NCI-H510A treated with DMSO at 0.1 percent for 48 hours (cell line): ENCODE results near the gene SLC6A18.

Source experiments
- DNase-seq: peaks from one replicate; lab custom pipeline; 2025; lab: John Stamatoyannopoulos, UW

Gene SLC6A18

DNA sequence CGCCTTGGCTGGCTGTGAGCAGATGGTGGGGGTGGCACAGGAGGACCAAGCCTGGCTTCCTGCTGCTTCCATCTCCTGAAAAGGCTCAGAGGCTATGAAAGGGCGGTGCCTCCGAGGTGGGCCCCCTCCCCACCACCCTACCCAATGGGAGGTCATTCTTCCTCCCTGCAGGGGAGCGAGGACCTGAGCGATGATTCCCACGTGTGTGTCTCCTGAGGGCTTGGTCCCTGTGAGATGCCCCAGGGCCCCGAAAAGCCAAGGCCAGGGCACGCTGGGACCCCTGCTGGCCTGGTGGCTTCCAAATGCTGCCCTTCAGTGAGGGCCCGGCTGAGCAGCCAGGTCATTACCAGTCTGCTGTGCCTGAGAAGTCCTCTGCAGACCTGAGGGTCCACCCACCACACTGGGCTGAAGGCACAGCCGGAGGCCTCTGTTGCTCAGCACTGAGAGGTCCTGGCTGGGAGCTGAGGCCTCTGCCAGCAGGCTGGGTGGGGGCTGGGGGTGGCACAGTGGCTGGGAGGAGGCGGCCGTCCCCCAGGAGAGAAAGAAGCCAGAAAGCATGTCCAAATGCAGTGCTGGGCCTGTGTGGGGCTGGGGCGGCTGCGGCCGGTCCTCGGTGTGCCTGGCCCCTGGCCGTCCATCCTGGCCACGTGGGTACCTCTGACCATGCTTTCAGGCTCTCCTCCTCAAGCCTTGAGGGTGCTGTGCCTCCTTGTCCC, 37.8 kb upstream of the SLC6A18 start:
- DNase-seq = no peak

DNA sequence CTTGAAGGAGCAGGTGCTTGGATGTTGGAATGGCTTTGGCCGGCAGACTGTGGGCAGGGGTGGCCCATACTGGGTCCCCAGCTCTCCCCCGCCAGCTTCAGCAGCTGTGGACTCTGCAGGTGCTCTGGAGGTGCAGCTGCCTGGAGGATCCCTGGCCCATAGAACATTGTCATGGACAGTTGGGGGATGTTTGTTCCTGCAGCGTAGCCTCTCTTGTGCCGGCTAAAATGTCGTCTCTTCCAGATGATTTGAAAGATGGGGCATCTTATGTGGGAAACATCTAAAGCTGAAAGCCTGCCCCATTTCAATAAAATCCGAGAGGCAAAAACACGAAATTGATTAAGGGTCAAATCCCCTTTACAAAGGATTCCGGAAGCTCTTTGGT, 37.2 kb upstream of the SLC6A18 start:
- DNase-seq = no peak

GRCh38 chr5:1188464-1188863, 36.7 kb upstream of the SLC6A18 start:
- DNase-seq = no peak

DNA sequence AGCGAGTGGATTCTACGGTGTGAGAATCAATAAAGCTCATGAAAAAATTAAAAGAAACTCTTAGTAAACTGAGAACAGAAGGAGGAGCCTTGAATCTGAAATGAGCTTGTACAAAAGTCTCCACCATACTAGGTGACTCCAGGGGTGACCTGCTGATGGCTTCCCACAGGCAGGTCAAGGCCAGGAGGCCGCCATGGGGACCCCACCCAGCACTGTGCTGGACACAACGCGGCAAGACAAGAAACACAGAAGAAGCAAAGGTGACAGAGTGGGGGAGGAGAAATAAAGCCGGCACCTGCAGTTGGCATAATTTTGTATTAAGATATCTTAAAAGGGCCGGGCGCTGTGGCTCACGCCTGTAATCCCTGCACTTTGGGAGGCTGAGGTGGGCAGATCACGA, 35.9 kb upstream of the SLC6A18 start:
- no peak for DNase-seq

GRCh38 chr5:1190278-1190677, 34.9 kb upstream of the SLC6A18 start:
- DNase-seq = no peak

GRCh38 chr5:1190837-1191239, 34.3 kb upstream of the SLC6A18 start:
- DNase-seq = no peak

DNA sequence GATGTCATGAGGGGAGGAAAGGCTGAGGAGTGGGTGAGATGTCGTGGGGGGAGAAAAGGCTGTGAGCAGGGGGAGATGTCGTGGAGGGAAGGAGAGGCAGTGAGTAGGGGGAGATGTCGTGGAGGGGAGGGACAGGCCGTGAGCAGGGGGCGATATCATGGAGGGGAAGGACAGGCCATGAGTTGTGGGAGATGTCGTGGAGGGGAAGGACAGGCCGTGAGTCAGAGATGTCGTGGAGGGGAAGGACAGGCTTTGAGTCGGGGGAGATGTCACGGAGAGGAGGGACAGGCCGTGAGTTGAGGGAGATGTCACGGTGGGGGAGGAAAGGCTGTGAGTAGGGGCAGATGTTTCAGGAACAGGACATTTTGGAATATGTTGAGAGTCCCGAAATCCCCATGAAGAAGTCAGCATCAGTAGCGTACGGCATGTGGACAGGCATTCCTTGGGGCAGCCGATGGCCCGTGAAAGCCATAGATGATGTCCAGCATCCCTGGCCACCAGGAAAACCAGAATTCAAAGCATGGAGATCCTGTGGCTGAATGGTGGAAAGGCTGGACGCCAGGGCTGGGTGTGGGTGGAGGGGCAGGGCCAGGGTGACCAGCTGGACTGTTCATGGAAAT, 32.1 kb upstream of the SLC6A18 start:
- no peak for DNase-seq

DNA sequence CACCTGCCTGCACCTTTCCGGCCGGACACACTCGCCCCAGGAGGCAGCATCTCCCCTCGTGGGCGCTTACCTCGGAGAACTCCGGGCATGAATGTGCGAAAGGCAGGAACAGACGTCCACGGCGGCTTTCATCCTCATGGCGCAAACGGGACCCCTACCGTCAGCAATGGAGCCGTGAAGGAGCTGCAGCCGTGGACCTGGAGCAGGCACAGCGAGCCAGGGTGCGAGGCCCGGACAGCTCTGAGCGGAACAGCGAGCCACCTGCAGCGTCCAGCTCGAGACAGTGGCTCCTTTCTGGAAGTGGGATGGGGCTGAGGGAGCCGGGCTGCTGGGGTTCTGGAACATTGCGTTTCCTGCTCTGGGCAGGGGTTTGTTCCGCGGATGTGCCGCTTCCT, 31.6 kb upstream of the SLC6A18 start:
- DNase-seq = no peak

- no peak for DNase-seq
These were observed 30.8 kb upstream of the SLC6A18 start for GRCh38 chr5:1194378-1194777.

DNA sequence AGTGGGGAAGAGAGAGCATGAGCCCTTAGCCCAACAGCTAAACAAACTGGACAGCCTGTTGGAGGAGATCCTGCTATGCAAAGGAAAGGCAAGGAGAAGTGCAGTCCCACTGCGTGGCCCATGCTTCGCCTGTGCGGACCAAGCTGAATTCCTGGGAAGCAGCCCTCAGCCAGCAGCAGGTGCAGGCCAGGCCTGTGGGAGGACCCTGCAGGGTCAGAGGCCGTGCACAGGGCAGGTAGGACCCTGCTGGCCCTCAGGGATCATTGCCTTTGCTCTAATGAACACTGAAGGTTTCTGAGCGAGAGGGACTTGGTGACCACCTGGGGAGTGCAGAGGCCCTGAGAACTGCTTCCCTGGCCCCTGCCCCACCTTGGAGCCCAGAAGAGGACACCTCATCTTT, 29.7 kb upstream of the SLC6A18 start:
- no peak for DNase-seq

DNA sequence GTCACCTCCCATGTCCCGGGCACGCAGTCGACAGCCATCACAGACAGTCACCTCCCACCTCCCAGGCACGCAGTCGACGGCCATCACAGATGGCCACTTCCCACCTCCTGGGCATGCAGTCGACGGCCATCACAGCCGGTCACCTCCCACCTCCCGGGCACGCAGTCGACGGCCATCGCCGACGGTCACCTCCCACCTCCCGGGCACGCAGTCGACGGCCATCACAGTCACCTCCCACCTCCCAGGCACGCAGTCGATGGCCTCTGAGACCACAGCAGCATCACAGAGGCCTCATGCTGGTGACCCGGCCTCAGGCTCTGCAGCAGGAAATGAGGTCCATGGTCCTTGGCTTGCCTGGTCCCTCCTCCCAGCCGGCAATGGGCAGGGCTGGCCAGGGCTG, 29.3 kb upstream of the SLC6A18 start:
- DNase-seq = no peak

DNA sequence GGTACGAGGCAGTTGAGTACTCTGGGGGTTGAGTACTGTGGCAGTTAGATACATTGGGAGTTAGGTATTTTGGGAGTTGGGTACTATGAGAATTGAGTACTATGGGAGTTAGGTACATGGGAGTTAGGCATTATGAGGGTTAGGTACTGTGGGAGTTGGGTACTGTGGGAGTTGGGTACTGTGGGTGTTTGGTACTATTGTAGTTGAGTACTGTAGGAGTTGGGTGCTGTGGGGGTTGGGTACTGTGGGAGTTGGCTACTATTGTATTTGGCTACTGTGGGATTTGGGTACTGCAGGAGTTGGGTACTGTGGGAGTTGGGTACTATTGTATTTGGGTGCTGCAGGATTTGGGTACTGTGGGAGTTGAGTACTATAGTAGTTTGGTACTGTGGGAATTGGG, 28.6 kb upstream of the SLC6A18 start:
- no peak for DNase-seq

DNA sequence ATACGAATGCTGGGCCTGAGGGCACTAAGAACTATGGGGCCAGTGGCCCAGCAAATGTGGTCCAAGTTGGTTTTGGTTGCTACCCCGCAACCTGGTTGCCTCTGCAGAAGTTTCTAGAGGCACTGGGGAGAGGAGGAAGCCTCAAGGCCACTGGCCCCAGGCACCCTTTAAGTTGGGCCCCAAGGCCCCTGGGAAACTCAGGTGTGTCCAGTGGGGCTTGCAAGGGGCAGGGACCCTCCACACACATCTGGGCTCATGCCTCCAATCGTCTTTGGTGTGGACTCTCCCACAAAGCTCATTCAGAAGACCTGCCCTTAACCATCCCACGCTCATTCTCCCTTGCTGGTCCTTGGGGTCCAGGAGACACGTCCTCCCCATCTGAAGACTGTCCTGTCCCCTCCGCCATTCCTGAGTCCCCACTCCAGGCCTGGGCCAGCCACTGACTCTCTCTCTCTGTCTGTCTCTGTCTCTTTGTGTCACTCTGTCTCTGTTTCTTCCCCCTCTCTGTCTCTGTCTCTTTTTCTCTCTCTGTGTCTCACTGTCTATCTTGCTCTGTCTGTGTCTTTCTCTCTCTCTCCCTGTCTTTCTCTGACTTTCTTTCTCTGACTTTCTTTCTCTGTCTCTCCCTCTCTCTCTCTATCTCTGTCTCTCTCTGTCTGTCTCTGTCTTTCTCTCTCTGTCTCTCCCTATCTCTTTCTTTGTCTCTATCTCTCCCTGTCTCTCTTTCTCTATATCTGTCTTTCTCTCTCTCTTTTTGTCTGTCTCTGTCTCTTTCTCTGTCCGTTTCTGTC, 27.1 kb upstream of the SLC6A18 start:
- no peak for DNase-seq

GRCh38 chr5:1199340-1199648, 25.9 kb upstream of the SLC6A18 start:
- DNase-seq = no peak

DNA sequence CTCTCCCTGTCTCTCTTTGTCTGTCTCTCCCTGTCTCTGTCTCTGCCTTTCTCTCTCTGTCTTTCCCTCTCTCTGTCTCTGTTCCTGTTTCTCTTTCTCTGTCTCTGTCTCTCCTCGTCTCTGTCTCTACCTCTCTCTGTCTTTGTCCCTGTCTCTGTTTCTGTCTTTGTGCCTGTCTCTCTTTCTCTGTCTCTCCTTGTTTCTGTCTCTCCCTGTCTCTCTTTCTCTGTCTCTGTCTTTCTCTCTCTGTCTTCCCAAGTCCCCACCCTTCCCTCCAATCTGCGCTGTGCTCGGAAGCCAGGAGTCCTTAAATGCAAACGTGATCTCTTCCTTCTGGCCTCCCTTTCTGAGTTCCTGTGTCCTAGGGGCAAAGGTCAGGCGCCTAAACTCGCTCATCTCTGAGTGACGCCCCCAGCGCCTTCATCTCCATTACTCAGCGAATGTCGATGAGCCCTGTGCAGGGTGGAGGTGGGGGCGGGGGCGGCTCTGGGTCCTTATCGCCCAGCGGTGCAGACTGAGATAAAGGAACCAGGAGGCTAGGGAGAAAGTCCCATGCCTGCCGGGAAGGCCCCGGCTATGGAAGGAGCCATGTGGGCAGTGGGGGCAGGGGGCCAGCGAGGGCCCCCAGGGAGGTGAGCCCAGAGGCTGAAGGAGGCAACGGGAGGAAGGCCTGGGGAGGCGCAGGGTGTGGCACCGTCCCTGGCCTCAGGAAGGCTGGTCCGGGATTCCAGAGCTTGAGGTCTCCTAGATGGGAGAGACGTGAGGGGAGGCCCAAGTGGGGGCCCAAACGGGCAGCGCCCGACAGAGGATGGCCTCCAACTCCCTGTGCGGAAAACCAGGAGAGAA, 25.3 kb upstream of the SLC6A18 start:
- no peak for DNase-seq

DNA sequence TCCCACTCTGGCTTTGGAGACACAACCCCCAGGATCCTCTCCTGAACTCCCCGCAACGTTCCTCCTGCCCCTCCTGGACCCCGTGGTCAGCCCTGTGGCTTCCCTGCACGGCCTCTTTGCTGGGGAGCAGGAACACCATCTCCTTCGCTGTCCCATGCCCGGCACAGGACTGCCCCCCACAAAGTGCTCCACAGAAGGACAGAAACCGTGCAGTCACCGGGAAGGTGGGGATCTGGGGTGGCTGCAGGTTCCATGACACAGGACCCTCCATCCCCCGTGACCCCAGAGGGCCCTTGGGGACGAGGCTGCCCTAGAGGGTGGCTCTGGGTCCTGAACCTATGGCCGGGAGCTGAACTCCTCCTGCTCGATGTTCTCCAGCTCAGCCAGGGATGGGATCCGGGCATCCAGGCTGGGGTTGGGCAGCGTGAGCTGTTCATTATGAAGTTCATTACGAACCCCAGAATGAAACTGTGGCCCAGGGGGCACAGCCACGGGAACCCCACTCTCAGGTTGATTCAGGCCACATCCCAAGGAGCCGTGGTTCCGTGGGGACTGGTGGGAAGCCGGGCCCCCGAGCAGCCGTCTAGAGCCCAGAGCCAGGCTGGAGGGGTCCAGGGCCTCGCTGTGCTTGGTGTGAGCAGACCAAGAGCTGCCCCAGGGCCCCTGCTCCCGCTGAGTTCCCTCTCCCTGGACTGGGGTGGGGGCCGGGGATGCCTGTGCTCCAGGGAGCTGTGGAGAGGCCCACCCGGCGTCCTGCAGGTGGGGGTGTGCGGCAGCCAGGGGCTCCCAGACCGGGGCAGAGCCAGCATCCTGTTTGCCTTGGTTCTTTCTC, 24.5 kb upstream of the SLC6A18 start:
- no peak for DNase-seq

DNA sequence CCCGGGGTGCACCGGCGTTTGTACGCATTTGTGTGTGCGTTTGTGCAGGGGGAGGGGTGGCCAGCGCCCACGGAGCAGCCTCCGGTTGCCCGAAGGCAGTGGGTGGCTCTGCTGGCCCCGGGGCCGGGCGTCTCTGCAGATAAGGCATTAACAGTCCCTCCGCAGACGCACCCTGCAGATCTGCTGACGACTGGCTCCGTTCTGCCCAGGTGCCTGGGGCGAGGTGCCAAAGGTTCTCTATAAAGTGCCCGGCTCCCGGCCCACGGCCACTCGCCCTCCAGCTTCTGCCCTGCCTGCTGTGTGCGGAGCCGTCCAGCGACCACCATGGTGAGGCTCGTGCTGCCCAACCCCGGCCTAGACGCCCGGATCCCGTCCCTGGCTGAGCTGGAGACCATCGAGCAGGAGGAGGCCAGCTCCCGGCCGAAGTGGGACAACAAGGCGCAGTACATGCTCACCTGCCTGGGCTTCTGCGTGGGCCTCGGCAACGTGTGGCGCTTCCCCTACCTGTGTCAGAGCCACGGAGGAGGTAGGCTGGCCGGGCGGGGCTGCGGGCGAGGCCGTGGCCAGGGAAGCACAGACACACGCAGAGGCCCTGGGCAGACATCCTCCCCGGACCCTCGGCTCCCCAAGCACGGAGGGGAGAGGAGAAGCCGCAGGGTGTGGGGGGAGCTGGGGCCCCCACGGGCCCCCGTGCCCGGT, 23.7 kb upstream of the SLC6A18 start, which contains the start of gene SLC6A19:
TSS of gene SLC6A19 (plus strand) at position 269 of the 699 bp plus-strand sequence. CDS start at position 325, 56 bp downstream.
- no peak for DNase-seq

GRCh38 chr5:1202026-1202797, 23.0 kb upstream of the SLC6A18 start:
- no peak for DNase-seq

- no peak for DNase-seq
These were observed 22.4 kb upstream of the SLC6A18 start for GRCh38 chr5:1202798-1203185.

GRCh38 chr5:1203311-1203967, 21.7 kb upstream of the SLC6A18 start:
- DNase-seq = no peak
